ENCODE measurements around the gene PTPRQ. TPM values are rescaled to one million over a fixed set of nuclear protein-coding genes. Genes with fewer than 3 reads are reported as not detected.

The PTPRQ gene, protein sequence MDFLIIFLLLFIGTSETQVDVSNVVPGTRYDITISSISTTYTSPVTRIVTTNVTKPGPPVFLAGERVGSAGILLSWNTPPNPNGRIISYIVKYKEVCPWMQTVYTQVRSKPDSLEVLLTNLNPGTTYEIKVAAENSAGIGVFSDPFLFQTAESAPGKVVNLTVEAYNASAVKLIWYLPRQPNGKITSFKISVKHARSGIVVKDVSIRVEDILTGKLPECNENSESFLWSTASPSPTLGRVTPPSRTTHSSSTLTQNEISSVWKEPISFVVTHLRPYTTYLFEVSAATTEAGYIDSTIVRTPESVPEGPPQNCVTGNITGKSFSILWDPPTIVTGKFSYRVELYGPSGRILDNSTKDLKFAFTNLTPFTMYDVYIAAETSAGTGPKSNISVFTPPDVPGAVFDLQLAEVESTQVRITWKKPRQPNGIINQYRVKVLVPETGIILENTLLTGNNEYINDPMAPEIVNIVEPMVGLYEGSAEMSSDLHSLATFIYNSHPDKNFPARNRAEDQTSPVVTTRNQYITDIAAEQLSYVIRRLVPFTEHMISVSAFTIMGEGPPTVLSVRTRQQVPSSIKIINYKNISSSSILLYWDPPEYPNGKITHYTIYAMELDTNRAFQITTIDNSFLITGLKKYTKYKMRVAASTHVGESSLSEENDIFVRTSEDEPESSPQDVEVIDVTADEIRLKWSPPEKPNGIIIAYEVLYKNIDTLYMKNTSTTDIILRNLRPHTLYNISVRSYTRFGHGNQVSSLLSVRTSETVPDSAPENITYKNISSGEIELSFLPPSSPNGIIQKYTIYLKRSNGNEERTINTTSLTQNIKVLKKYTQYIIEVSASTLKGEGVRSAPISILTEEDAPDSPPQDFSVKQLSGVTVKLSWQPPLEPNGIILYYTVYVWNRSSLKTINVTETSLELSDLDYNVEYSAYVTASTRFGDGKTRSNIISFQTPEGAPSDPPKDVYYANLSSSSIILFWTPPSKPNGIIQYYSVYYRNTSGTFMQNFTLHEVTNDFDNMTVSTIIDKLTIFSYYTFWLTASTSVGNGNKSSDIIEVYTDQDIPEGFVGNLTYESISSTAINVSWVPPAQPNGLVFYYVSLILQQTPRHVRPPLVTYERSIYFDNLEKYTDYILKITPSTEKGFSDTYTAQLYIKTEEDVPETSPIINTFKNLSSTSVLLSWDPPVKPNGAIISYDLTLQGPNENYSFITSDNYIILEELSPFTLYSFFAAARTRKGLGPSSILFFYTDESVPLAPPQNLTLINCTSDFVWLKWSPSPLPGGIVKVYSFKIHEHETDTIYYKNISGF (N-terminal part only)
- total RNA-seq, result 0.28 TPM in 1 of 2 replicates, not detected in the other

DNA sequence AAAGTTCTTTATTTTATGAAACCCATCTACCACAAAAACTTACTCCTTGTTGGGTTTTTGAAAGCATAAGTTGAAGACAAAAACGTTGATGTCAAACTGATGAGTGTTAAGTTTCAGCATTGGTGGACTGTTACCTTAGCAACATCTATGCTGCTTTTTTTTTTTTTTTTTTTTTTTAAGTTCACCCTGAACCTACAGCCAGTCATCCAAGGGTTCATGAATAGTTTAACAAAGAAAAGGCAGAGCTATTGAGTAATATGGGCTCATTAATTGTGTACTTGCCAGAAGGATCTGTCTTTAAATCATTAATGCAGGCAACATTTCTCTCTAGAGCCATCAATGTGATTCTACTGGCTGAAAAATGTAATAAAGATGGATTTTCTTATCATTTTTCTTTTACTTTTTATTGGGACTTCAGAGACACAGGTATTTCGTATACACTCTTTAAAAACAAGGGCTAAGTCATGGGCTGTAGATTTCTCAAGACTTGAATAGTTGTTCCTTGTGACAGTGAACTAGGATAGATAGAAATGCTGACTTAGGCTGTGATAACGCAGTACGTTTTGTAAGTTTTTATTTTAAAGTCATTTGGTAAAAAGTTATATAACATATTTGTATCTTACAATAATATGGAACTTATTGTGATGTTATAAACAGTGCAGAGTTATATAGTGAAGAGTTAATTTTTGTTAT, at the start of gene PTPRQ:
PTPRQ (plus strand) TSS at position 262 of the 693 bp plus-strand sequence; CDS start at position 373, 111 bp downstream.

DNA sequence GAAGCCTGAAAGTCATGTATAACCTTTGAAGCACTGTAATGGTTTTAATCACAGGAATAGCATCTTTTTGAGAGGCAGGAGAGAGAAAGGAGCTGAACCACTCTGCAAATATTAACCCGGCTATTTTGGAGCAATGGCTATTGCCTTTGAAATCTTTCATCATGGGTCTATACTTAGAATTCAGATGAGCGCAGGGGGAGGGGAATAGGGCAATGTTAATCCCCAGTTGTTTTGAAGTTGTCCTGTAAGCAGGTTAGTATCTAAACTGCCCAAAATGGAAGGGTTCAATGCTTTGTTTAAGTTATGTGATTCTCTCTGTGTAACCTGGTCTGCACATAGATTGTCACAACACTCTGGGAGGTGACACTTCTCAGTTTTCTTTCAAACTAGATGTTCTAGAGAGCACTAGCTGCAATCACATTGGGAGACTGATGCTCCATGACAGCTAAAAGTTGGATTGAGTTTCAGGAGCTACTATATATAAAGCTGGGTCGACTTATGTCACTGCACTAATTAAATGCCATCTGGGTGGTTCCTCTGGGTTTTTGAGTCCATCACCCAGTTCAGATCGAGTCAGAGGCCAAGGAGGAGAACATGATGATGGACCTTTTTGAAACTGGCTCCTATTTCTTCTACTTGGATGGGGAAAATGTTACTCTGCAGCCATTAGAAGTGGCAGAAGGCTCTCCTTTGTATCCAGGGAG, 263.2 kb downstream of the PTPRQ start, which contains the start of gene MYF6:
MYF6 (plus strand) TSS at position 509 of the 704 bp plus-strand sequence; CDS start at position 595, 86 bp downstream.

DNA sequence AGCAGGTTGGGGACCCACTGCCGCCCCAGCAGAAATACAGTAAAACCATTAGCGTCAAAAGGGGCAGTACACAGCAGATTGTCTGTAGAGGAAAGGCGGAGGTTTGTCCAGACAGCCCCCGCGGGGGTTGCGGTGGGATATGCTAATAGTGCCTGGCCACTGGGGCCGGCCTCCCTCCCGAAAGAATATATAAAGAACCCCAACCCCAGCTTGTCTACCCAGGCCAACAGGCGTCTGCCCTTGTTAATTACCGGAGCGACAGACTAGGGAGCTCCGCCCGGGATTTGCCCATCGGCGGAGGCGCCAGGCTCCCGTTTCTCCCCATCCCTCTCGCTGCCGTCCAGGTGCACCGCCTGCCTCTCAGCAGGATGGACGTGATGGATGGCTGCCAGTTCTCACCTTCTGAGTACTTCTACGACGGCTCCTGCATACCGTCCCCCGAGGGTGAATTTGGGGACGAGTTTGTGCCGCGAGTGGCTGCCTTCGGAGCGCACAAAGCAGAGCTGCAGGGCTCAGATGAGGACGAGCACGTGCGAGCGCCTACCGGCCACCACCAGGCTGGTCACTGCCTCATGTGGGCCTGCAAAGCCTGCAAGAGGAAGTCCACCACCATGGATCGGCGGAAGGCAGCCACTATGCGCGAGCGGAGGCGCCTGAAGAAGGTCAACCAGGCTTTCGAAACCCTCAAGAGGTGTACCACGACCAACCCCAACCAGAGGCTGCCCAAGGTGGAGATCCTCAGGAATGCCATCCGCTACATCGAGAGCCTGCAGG, 272.8 kb downstream of the PTPRQ start, which contains the start of gene MYF5:
MYF5 (plus strand) TSS at position 217 of the 774 bp plus-strand sequence; CDS start at position 369, 152 bp downstream.

Measured in endothelial cell of coronary artery (primary cell).